Suppressor macrophage treated with lipopolysaccharide for 4 hours (primary cell): Measurements from ENCODE around the gene H2AZ2.
"Not testable (repeated sequence)": the region's sequence is repeated elsewhere in the genome, so short reads cannot be mapped to it uniquely, and the experiment has no call there.

ENCODE experiments used
- DNase-seq: peaks from one replicate; pipeline ENCODE4 v3.0.0-alpha.2; 2020

Gene H2AZ2

DNA sequence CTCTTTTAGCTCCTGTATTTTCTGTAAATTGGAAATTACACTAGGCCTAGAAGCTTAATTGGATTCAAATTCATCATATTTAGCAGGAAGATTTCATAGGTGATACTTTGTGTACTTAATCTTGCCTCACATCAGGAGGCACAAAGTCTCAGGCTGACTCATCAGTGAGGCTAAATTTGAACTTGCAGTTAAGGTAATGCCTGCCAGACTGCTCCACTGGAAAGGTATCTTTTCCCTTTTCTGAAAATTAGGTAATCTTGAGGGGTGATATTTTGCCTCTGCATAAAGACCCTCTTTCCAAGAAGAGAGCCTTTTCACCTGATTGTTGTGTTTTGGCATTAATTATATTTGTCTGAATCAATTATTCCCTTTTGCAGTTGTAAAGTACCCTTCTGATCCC is 36.8 kb downstream of the H2AZ2 start:
- no peak for DNase-seq

DNA sequence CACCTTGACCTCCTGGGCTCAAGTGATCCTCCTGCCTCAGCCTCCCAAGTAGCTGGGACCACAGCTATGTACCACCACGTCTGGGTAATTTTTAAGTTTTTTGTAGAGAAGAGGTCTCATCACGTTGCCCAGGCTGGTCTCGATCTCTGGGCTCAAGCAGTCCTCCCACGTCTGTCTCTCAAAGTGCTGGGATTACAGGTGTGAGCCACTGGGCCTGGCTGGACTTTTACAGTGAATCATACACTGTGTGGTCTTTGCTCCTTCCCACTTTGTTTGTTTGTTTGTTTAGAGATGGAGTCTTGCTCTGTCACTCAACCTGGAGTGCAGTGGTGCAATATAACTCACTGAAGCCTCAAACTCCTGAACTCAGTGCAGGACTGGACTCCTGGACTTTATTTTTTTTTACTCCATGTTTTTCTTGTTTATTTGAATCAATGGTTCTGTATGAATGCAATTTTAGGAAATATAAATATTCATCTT is 38.9 kb downstream of the H2AZ2 start:
- DNase-seq = no peak

DNA sequence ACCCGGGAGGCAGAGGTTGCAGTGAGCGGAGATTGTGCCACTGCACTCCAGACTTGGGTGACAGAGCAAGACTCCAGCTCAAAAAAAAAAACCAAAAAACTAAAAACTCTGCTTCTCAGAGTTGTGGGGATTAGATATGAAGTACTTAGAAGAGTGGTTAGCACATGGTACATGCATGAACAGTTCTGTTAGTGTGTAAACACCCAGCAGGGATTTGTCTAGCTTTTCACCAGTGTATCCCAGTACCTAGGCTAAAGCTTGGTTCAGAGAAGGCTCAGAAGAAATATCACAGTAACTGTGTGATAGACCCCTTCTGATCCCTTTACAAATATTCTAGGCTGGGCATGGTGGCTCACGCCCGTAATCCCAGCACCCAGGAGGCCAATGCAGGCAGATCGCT is 41.9 kb downstream of the H2AZ2 start:
- DNase-seq = no peak

DNA sequence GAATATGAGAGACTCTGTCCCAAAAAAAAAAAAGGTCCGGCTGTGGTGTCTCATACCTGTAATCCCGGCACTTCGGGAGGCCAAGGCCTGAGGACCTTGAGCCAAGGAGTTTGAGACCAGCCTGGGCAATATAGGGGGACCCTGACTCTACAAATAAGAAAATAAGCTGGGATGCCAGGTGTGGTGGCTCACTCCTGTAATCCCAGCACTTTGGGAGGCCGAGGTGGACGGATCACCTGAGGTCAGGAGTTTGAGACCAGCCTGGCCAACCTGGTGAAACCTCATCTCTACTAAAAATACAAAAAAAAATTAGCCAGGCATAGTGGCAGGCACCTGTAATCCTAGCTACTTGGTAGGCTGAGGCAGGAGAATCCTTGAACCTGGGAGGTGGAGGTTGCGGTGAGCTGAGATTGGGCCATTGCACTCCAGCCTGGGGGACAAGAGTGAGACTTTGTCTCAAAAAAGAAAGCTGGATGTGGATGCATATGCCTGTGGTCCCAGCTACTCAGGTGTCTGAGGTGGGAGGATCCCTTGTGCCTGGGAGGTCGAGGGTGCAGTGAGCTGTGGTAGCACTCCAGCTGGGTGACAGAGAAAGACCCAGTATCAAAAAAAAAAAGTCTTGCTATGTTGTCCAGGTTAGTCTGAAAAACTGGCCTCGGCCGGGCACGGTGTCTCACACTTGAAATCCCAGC is 43.9 kb downstream of the H2AZ2 start:
- DNase-seq = not testable (repeated sequence)

DNA sequence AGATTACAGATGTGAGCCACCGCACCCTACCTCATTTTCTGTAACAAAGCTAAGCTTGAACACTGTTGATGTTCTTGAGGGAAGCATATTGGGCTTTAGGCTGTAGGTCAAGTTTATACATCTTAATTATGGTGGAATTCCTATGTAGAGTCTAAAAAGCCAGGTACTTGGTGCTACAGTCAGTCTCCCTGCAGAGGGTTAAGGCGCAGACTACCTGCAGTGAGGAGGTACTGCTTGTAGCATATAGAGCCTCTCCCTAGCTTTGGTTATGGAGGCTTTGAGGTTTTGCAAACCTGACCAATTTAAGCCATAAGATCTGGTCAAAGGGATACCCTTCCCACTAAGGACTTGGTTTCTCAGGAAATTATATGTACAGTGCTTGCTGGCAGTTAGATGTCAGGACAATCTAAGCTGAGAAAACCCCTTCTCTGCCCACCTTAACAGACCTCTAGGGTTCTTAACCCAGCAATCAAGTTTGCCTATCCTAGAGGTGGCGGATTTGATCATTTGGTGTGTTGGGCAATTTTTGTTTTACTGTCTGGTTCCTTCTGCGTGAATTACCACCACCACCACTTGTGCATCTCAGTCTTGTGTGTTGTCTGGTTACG is 45.4 kb downstream of the H2AZ2 start:
- no peak for DNase-seq

DNA sequence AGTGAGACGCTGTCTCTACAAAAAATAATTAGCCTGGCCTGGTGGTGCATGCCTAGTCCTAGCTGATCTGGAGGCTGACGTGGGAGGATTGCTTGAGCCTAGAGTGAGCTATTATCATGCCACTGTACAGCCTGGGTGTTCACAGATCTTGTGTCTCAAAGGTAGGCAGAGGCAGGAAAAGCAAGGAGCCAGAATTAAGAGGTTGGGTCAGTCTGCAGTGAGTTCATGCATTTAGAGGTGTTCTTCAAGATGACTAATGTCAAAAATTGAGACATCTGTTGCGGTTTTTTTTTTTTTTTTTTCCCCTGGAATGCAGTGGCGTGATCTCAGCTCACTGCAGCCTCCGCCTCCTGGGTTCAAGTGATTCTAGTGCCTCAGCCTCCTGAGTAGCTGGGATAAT is 46.0 kb downstream of the H2AZ2 start:
- no peak for DNase-seq

DNA sequence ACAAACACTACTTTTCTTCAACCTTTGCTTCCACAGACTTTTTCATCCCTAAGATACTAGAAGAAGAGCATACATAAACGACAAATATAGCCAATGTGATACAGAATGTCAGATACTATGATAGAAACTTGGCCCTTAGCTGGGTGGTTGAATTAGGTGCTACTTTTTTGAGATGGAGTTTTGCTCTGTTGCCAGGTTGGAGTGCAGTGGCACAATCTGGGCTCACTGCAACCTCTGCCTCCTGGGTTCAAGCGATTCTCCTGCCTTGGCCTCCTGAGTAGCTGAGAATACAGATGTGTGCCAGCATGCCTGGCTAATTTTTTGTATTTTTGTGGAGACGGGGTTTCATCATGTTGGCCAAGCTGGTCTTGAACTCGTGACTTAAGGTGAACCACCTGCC is 47.9 kb downstream of the H2AZ2 start:
- DNase-seq = no peak

DNA sequence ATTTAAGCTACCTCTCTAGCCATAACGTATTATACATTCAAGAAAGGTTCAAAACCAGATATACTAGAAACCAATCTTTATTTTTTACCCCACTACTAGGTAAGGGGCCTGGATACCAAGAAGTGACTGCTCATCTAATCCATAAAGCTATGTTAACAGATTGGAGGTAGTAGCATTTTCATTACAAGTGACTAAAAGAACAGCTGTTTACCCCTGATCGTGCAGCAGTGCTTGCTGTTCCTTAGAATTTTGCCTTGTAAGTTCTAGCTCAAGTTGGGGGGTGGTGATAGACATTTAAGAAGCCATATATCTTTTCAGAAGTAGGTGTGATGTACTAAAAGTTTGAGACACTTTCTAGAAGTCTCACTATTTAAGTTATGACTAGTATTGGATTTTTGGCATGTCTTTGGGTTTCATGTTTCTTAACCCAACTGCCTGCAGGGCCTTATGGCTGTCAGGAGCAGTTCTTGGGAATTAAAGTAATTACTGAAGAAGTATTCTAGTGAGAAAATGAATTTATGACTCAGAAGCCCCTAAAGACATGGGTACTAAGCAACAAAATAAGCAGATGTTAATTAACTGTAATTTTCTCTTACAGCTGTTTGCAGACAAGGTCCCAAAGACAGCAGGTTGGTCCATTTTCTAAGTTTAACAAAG is 49.1 kb downstream of the H2AZ2 start:
- DNase-seq = no peak

DNA sequence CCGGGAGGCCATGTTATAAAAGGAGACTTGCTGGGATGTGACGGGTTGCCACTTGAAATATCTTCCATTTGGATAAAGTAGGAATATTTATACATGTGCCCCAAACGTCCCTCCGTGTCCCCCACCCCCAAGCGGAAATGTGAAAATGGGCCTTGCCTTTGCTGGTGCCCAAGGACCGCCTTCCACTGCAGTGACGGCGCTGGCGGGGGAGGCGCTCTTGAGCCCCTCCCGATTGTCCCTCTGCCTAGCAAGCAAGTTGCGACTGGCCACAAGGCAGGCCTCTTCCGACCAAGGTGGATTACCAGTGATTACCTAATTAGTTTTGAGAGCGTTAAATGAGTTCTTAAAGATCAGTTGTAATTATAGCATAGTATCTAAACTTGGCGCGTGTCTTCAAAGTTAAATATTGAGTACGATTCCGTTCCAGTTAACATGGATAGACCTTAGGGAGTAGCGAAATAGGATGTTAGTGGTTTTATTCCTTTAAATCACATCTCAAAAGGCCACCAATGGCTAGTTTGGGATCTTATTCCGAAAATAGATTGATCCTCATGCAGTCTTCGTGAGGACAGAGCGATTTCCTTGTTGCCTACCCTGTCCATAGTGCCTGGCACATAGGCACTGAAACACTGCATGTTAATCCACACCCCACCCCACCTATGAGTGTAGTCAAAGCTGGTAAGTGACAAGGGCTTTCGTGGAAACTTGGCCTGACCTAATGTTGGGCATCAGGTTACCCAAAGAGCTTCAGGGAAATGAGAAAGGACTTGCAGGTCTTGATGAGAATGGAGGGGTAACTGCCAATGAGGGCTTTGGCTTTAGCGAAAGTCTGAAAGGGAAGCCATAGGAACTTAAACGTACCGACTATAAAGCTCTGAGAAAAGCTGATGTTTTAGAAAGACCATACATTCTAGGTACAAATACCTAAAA is 50.3 kb downstream of the H2AZ2 start:
- DNase-seq = peak; percentile 90

DNA sequence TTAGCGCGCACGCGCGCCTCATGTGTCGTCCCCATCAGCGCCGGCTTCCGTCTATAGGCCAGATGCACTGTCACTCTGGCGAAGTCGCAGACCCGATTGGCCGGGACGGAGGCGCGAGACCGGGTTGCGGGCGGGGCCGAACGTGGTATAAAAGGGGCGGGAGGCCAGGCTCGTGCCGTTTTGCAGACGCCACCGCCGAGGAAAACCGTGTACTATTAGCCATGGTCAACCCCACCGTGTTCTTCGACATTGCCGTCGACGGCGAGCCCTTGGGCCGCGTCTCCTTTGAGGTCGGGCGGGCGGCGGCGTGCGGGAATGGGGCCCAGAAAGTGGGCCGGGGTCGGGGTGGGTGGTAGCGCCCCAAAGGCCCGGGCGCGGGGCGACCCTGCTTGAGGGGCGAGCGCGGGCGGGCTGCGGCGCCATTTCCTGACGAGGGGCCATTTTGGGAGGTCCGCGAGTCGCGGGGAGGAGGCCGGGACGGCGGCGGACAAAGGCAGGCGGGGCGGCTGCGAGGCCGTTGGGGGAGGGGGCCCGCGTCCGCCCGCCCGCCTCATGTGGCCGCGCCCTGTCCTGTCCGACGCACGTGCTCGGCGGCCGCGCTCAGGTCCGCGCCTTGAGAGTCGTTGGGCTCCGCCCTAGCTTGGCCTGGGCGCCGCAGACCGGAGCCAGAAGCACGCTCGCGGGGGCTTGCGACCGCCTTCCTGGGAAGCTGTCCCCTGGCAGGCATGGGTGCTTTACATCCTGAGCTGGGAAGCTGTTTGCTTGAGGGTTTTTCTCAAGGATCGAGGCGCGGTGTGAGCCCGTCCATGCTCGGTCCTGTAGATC is 51.2 kb downstream of the H2AZ2 start, which contains the start of gene PPIA:
Gene PPIA, plus strand, starts transcription at position 178 of the 825 bp plus-strand sequence. Its CDS starts 44 bp downstream, at position 222.
- peak; percentile 99 for DNase-seq

DNA sequence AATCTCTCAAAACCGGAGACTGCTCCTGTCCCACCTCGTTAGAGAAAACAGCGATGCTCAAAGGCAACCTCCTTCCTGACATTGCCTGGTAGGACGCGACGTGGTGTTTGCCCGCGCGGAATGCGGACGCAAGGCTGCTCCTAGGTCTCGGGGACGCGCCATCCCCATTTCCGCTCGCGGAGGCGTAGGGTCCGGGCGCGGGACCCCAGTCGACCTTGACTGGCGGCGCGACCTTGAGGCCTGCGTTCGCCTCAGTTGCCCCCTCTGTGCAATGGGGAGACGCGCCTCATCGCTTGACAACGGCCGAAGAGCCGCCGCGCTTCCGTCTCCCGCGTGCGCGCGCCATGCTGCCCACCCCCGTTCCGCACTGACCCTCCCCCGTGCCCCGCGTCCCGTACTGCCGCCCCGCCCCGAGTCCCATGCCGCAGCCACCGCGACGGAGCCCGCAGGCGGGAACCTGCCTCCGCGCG is 51.8 kb downstream of the H2AZ2 start:
- DNase-seq = peak; percentile 43

DNA sequence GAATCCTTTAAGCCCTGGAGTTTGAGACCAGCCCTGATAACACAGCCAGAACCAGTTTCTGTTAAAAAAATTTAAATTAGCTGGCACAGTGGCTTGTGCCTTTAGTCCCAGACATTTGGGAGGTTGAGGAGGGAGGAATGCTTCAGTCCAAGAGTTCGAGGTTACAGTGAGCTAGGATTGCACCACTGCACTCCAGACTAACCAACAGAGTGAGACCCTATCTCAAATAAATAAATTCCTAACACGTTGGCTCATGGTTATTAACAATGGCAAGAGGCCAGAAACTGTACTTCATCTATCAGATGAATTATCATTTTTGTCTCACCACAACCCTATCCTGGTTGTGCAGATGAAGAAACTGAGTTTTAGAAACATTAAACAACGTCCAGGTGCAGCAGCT is 53.6 kb downstream of the H2AZ2 start:
- no peak for DNase-seq

DNA sequence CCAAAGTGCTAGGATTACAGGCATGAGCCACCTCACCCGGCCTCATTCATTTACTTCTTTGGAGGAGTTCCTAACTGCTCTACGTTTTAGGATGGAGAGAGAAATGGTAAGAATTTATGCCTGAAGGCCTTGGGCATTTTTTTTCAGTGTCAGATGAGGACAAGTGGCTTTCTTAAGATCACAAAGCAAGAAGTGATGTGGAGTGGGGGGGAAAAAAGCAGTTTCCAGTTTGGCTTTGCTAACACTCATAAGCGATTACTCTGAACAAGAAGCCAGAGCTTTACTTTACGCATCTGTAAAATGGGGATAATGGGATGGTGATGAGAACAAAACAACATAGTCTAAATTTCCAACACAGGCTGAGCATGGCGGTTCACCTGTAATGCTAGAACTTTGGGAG is 54.0 kb downstream of the H2AZ2 start:
- no peak for DNase-seq

DNA sequence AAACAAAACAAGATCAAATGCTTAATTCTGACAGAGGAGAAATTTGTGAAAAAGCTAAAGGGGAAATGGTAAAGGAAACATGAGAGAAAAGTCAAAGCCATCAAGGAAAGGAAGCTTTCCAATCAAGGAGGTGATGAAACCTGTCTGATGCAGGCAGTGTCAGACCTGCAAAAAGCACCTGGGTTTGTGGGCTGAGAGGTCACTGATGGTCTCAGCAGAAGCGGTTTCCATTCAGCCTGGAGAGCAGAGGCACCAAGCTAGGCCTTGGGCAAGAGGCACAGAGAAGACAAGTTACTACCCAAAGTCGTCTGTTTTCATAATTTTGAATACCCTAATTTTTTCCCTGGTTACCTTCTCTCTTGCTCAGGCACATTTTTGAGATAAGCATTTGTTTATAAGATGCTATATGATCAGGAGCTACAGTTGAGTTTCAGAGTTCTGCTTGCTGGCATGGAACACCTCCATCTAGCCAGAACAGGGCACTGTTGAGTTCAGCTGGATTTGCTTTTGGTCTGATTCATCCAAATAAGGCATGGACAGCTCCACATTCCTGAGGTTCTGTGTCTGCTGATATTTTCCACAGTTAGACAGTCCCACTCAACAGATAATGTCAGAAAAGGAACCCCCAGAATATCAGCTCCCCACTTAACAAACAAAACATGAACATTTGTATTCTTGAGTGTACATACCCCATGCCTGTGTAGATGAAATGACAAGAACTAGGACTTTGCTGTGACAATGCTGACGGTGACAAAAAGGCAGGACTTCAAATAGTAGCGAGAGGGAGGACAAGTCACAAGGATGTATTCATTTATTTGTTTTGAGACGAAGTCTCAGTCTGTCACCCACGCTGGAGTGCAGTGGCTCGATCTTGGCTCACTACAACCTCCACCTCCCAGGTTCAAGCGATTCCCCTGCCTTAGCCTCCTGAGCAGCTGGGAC is 56.3 kb downstream of the H2AZ2 start:
- no peak for DNase-seq

DNA sequence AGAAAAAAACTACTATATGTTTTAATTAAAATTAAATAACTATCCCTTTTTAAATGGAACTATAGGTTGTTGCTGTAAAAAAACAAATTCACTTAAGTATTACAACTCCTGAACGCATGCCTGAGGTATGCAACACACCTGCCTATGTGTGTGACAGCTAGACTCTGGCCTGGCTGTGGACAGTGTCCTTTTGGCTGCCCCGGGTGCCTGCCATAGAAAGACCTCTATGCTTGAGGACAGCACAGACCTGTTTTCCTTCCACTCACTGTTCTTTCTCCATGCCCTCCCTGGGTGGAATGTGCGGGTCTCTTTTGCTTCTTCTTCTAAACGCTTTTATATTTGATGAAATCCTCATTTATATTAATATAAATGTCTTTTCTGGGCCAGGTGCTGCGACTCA is 57.9 kb downstream of the H2AZ2 start:
- no peak for DNase-seq

DNA sequence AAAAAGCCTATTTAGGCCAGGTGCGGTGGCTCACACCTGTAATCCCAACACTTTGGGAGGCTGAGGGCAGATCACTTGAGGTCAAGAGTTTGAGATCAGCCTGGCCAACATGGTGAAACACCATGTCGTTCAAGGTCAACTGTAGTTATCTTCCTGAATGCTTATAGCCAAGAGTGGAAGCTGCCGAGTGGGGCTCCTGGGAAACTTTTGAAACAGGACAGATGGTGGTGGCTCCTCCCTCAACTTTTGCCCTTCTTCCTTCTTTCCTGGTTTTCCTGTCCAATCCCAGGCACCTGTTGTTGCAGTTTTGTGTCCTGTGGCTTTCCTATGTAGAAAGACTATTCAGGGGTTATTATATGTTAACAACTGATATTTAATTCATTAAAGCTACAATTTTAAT is 60.1 kb downstream of the H2AZ2 start:
- DNase-seq = no peak

DNA sequence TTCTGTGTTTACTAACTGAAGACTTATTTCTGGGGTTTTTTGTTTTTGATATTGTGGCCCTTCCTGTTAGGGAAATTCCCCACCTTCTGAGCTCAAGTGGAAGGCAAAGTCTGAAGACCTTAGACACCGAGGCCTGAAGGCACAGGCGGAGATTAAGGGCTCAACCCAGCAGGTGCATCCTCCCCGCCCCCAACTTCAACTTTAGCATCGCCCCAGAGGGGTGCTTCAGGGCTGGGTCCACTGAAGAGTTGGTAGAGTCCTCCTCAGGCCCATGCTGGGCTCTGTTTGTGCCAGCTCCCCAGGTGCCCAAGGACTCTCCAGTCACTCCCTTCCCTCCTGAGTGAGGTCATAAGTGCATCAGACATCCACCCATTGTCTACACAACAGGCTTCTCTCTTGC is 60.8 kb downstream of the H2AZ2 start:
- DNase-seq = no peak

DNA sequence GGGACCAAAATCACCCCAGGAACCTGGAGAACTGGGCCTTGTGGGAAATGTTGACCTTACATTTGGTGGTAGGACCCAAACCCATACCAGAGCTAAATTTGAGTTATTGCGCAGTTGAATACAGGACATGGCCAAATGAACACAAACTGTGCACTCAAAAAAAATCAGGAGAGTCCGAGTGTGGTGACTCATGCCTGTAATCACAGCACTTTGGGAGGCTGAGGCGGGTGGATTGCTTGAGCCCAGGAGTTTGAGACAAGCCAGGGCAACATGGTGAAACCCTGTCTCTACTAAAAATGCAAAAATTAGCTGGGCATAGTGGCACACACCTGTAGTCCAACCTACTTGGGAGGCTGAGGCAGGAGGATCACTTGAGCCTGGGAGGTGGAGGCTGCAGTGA is 62.7 kb downstream of the H2AZ2 start:
- DNase-seq = not testable (repeated sequence)

DNA sequence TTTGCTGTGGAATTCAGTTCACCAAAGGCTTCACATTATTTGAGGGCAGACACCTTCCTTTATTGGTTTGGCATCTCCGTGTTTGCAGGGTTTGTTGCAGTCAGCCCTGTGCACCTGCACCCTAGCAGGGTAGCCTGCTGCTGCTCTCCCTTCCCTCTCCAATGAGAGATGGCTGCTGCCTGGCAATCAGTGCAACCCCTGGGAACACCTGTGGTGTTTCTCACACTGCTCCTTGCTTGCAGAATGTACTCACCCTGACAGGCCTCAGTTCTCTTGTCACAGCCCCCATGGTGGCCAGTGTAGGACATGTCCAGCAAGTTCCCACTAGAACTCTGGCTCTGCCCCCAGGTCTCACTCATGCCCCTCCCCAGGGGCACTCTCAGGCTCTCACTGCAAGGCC is 63.5 kb downstream of the H2AZ2 start:
- no peak for DNase-seq

DNA sequence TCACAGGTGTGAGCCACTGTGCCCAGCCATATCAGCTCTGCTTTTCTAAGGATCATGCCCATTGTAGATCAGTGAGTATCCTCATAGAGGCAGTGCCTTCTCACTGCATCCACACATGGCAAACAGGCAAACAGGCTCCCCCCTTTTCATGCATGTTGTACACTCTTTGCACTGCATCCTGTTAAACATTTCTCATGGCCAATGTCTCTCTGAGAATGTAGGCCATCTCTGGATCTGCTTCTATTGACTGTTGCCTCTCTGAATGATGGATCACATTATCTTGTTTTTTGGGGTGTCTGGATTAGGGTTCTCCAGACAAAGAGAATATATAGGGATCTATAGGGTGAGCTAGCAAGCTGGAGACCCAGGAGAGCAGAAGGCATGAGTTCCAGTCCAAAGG is 64.5 kb downstream of the H2AZ2 start:
- no peak for DNase-seq

DNA sequence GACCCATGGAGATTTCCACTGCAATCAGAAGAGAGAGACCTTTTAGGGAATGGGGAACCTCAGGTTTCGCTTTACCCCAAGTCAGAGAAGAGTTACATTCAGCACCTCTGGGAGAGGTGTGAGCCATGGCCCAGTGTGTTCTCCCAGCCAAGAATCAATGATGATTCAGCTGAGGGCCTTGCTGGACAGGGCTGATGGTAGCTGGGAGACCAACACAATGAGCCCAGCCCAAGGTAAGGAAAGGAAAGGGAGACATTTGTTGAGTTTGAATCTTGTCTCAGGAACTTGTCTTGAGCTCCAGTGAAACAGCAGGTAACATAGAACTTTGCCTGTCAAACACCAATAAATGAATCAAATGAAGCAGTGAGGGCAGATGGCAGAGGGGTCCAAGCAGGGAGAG is 65.4 kb downstream of the H2AZ2 start:
- no peak for DNase-seq
